ENCODE measurements around the gene IPCEF1.
A peak's percentile ranks its signal among the peaks of the same experiment; 100 is the strongest.

Gene IPCEF1

GRCh38 chr6:154297210-154297609 is 59.4 kb downstream of the IPCEF1 start:
- DNase-seq (ENCODE audit: low read depth in 2 of 2): no peak

- DNase-seq (ENCODE audit: low read depth in 2 of 2): no peak
Measured at GRCh38 chr6:154295733-154296132, 60.9 kb downstream of the IPCEF1 start.

DNA sequence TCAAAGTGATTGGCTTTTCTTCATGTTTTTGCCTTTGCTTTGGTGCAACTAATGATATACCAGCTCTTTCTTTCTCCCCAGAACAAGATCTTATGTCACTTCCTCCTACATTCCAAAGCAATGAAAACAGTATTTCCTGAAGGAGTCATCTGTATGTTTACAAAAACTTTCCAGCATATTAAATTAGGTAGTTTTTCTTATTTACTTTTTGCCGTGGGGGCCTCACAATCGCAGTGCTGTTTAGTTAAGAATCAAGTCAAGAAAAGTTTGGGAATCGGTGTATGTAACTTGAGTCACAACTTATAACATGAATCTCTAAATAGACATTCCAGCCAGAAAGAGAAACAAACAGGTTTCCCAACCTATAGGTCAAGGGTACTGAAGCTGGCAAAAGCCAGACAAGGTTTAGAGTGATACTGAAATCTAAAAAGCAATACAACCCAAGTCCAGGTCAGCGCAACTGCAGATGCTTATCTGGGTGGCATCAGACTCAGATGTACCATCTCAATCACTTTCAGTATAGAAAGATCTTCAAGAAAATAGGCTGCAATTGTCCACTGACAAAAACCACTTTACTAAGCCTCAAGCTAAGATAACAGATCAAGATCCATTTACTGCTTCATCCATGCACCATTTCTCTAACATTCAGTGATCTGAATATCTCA is 63.6 kb downstream of the IPCEF1 start:
- DNase-seq (ENCODE audit: low read depth in 2 of 2): no peak

DNA sequence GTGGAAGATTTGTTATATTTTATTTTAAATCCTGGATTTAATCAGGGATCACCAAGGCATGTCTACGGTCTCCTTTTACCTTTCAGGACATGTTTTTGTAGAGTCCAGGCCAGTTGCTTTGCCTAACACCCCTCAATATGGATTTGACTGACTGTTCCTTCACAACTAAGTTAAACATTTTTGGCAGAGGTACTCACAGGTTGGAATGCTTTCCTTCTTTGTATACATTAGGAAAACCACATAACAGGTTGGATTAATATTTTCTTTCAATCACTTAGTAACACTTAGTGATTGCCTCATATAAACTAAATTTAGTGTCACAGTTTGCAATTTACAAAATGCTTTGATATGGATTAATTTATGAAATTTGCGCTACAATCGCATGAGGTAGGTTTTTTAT is 64.5 kb downstream of the IPCEF1 start:
- no peak for DNase-seq (ENCODE audit: low read depth in 2 of 2)

- DNase-seq (ENCODE audit: low read depth in 2 of 2): no peak
Measured at GRCh38 chr6:154289818-154290508, 66.6 kb downstream of the IPCEF1 start.

GRCh38 chr6:154285826-154286225 is 70.8 kb downstream of the IPCEF1 start:
- no peak for DNase-seq (ENCODE audit: low read depth in 2 of 2)

DNA sequence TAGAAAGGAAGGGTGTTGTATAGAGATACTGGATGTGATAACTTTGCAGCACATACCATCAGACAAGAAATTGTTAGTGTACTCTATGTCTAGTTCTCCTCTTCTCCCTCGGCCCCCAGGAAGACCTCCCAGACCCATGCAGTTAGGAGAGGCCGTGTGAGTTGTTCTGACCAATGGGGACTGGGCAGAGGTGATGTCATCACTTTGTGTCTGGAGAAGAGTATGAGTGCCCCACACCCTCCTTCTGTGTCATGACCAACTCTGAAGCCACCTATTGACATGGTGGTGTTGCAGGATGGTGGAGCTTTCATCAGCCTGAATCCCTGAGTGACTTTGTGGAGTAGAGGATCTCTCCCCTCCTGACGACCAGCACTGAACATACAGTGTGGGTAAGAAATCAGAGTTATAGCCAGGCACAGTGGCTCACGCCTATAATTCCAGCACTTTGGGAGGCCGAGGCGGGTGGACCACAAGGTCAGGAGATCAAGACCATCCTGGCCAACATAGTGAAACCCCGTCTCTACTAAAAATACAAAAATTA is 72.2 kb downstream of the IPCEF1 start:
- no peak for DNase-seq (ENCODE audit: low read depth in 2 of 2)

GRCh38 chr6:154280521-154280920 is 76.1 kb downstream of the IPCEF1 start:
- DNase-seq (ENCODE audit: low read depth in 2 of 2): no peak

- DNase-seq (ENCODE audit: low read depth in 2 of 2): peak in 1 of 2 donors; percentile 6
Measured at GRCh38 chr6:154277629-154278017, 79.0 kb downstream of the IPCEF1 start.

- DNase-seq (ENCODE audit: low read depth in 2 of 2): no peak
Measured at GRCh38 chr6:154276810-154277628, 79.6 kb downstream of the IPCEF1 start.

DNA sequence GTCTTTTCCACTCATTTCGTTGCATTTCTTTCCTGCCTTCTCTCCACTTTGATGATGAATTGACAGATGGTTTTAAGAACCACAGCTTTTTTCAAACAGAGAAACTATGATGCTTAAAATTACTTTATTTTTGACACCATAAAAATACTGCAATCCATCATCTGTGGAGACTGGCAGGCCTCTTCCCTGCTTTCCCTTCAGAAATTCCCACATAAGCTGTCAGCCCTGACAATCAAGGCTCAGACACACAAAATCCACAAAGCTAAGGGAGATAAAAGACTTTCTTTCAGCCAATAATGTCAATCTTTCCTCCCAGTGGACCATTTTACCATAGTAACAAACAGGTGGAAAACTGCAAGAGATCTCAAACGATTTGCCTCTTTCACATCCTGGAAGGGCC is 82.4 kb downstream of the IPCEF1 start:
- DNase-seq (ENCODE audit: low read depth in 2 of 2): no peak

GRCh38 chr6:154268486-154268885 is 88.1 kb downstream of the IPCEF1 start:
- DNase-seq (ENCODE audit: low read depth in 2 of 2): no peak

- DNase-seq (ENCODE audit: low read depth in 2 of 2): no peak
Measured at GRCh38 chr6:154267508-154268106, 89.0 kb downstream of the IPCEF1 start.

GRCh38 chr6:154266560-154267099 is 90.0 kb downstream of the IPCEF1 start:
- DNase-seq (ENCODE audit: low read depth in 2 of 2): no peak

- DNase-seq (ENCODE audit: low read depth in 2 of 2): no peak
Measured at GRCh38 chr6:154261688-154262397, 94.8 kb downstream of the IPCEF1 start.

DNA sequence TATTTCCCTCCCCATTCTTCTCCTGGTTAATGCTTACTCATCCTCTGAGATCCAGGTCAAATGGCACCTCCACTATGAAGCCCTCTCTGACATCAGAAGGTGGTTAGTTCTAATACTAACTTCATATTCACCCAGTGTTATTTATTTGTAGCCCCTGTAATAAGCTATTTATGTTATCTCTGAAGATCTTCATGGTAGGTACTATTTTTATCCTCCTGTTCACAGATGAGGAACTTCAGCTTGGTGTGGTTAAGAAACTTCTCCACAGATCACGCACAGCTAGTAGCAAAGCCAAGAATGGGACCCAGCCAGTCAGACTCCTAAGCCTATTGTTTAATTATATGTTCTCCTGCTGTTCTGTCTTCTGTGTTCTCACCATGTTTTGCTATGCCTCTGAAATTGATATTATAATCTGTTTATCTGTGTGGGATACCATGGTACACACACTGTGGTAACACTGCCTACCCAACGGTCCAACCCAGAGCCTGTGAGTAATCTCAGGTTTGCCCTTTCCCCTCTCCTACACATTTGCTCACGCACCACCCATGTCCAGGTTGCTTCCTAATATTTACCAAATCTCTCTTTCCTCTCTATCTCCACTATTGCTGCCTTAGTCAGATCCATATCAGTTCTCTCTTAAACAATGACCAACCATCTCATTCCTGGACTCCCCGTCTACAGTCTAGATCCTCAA is 98.4 kb downstream of the IPCEF1 start:
- DNase-seq (ENCODE audit: low read depth in 2 of 2): no peak

GRCh38 chr6:154257067-154257466 is 99.5 kb downstream of the IPCEF1 start:
- no peak for DNase-seq (ENCODE audit: low read depth in 2 of 2)

- DNase-seq (ENCODE audit: low read depth in 2 of 2): no peak
Measured at GRCh38 chr6:154252678-154253077, 103.9 kb downstream of the IPCEF1 start.

- no peak for DNase-seq (ENCODE audit: low read depth in 2 of 2)
Measured at GRCh38 chr6:154251116-154251515, 105.5 kb downstream of the IPCEF1 start.

DNA sequence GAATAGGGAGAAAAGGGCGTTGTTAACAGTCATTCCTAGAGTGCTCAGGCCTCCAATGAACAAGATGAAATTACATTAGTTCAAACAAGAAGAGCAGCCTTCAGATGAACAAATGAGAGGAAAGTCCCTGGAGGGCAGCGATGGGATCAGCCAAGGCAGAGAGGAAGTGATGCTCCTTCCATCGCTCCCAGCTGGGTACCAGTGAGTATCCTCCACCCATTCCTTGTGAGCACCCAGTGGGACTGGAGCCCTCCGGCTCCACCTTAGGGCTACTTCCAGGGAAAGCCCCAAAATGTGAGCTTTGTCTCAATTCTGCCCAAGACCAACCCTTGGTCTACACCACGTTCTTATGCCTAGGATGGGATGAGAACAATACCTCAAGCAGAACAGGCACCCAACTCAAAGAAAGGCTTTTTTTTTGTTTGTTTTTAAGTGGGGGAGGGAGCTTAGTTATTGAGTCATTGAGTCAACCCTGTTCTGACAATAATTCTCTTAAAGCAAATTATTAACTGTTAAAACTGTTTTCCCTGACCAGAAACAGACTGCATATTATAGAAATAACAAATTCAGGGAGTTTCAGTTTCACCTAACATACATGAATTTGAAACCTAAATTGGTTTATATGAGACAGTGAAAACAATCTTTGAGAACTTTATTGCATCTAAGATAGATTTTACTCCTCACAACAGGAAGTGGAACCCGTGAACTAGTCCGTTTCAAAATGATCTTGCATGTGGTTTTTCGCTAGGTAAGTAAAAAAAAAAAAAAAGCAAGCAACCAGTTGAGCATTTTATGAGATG is 106.9 kb downstream of the IPCEF1 start:
- DNase-seq (ENCODE audit: low read depth in 2 of 2): peak in 1 of 2 donors; percentile 12

Data from stimulated activated CD4-positive, alpha-beta T cell treated with anti-CD3 and anti-CD28 coated beads, Interleukin-15, amount 100 ng/mL, for 48 hours (primary cell).